Renal pelvis (tissue), 12 donors: ENCODE measurements around the gene SLC25A15. TPM values are rescaled to one million over a fixed set of nuclear protein-coding genes. Genes with fewer than 3 reads are reported as not detected.

Source experiments
- DNase-seq: peaks from one replicate; pipeline ENCODE4 v3.0.0-alpha.2; 2013
- long read RNA-seq, 16 experiments: transcript quantifications; one replicate each; lab custom pipeline, GENCODE V29; 2026
- polyA plus RNA-seq, 3 donors: library from polyadenylated mRNA; unstranded; fragments of 120-200 nt; gene quantifications; one replicate each; pipeline ENCODE4 v1.2.1, GENCODE V29; 2013; ENCODE audit not compliant: insufficient read length in 3 of 3

SLC25A15 gene
- 10 to 100 TPM; 17.1 to 22.3 (median 18.9) TPM for polyA plus RNA-seq
- long read RNA-seq, donor 1, partial matches to known transcripts = 0 of 1 reads
- long read RNA-seq, donor 1, other reads (novel, unspliced or antisense) = 0 of 1 reads
- long read RNA-seq, donor 2, partial matches to known transcripts = 0 of 4 reads
- long read RNA-seq, donor 2, other reads (novel, unspliced or antisense) = 0 of 4 reads
- long read RNA-seq, donor 3, partial matches to known transcripts = 0 of 2 reads
- long read RNA-seq, donor 3, other reads (novel, unspliced or antisense) = 0 of 2 reads
- long read RNA-seq, donor 4 = 0 reads
- long read RNA-seq, donor 5, partial matches to known transcripts = 0 of 1 reads
- long read RNA-seq, donor 5, other reads (novel, unspliced or antisense) = 0 of 1 reads
- long read RNA-seq, donor 6, partial matches to known transcripts = 0 of 2 reads
- long read RNA-seq, donor 6, other reads (novel, unspliced or antisense) = 0 of 2 reads
- long read RNA-seq, donor 7, partial matches to known transcripts = 0 of 1 reads
- long read RNA-seq, donor 7, other reads (novel, unspliced or antisense) = 0 of 1 reads
- long read RNA-seq, donor 8, partial matches to known transcripts = 0 of 1 reads
- long read RNA-seq, donor 8, other reads (novel, unspliced or antisense) = 0 of 1 reads
- long read RNA-seq, donor 9, partial matches to known transcripts = 0 of 1 reads
- long read RNA-seq, donor 9, other reads (novel, unspliced or antisense) = 0 of 1 reads
- long read RNA-seq, donor 10, partial matches to known transcripts = 0 of 1 reads
- long read RNA-seq, donor 10, other reads (novel, unspliced or antisense) = 0 of 1 reads
- long read RNA-seq, donor 11 = 0 reads
- long read RNA-seq, donor 12, partial matches to known transcripts = 0 of 1 reads
- long read RNA-seq, donor 12, other reads (novel, unspliced or antisense) = 0 of 1 reads
- long read RNA-seq, donor 13 = 0 reads
- long read RNA-seq, donor 14 = 0 reads
- long read RNA-seq, donor 15, partial matches to known transcripts = 0 of 2 reads
- long read RNA-seq, donor 15, other reads (novel, unspliced or antisense) = 0 of 2 reads
- long read RNA-seq, donor 16 = 0 reads

- DNase-seq = peak; percentile 76
These were observed at the start of gene SLC25A15 for GRCh38 chr13:40789275-40790153. SLC25A15 (plus strand) TSS chr13:40789611; CDS start chr13:40793227, 3,616 bp downstream.

DNA sequence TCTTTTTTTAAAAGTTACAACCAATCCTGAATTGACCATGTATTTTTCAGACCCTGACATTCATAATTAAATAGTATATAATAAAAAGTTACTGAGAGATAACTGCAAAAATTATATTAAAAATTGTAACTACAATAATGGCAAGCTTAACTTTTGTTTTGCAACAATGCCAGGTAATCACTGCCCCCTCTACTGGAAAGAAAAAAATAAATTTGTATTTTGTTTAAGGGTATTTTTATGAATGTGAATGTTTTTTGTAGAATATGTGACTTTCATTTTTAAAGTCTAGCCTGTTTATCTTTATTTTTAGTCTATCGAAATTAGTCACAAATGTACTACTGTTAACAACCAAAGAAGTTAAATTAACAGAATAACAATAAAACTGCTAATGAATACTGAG is 40.1 kb upstream of the SLC25A15 start:
- no peak for DNase-seq

DNA sequence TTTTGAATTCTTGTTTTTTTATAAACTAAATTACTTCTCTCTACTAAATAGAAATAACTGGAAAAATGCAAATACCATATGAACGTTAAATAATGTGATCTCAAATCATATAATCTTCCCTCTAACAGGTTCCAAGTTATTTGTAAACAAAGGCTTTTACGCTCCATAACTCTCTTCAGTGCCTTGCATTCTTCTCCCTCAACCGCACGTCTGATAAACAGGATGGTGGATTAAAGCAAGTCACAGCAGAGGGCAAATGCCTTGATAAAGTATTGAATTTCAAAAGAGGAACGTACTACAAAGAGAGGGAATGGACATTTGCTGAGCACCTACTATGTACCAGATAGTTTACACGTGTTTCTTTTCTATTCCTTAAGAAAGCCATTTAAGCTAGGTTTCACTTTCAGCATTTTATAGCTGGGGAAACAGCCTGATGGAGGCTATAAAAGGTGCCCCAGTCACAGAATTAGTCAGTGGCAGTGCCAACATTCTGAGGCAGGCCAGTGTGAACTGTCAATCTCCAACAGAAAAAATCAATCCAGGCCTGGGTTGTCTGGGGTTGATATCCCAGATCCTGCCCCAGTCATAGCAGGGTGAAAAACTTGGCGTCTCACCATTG is 34.2 kb upstream of the SLC25A15 start:
- DNase-seq = no peak

DNA sequence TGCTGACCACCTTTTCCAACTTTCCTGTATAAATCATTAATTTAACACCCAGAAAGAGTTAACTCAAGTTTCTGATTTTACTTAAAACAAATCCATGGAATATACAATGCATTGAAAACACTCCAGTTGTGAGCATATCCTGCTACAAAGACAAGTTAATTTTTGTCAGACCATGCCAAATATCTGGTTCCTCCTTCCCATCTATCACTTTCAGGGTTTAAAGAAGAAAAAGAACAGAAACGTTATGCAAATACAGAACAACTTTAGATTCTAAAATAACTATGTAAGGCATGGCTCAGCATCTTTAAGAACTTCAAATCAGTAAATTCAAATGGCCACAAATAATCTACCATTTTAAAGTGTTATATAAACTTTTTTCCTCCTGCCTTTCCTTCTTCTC is 33.4 kb upstream of the SLC25A15 start:
- no peak for DNase-seq

GRCh38 chr13:40758811-40759210 is 30.6 kb upstream of the SLC25A15 start:
- no peak for DNase-seq

DNA sequence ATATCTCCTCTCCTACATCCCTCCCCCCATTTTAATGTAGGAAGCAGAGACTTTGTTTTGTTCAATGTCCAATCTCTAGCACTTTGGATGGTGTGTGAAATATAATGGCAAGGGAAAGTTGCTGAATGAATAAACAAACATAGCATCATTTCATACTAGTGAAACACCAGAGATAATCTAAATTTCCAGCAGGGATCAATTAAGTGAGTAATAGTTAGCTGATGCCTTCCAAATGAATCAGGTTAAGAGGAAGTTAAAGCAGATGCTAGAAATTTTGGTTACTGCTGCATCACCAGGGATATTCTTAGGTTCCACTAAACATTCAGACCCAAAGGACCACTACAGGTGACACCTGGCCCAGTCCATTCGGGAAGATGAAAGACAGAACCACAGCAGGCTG is 26.6 kb upstream of the SLC25A15 start:
- DNase-seq = no peak

GRCh38 chr13:40764587-40765403 is 24.6 kb upstream of the SLC25A15 start:
- no peak for DNase-seq

- no peak for DNase-seq
These were observed 23.8 kb upstream of the SLC25A15 start for GRCh38 chr13:40765602-40766001.

DNA sequence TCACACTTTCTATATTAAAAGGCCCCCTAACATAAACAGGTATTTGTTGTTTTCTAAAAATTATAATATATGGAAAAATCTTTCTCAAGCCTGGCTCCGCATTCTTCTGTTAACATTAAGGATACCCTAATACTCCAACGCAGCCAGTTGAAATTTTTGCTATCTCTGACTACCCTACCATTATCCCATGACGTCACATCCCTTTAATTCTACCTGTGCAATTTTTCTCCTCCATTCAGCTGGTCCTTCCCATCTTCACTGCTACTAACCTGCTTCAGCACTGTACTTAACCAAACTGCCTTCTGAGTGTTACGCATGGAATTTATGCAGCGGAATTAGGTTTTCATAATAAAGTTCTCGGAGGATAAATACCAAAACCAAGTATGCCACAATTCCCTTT is 19.4 kb upstream of the SLC25A15 start:
- no peak for DNase-seq

- no peak for DNase-seq
These were observed 18.8 kb upstream of the SLC25A15 start for GRCh38 chr13:40770609-40770933.

GRCh38 chr13:40770934-40771618 is 18.3 kb upstream of the SLC25A15 start, which contains the start of gene MRPS31:
MRPS31 (minus strand) TSS chr13:40771190; CDS start chr13:40771136, 54 bp downstream.
- peak; percentile 94 for DNase-seq

DNA sequence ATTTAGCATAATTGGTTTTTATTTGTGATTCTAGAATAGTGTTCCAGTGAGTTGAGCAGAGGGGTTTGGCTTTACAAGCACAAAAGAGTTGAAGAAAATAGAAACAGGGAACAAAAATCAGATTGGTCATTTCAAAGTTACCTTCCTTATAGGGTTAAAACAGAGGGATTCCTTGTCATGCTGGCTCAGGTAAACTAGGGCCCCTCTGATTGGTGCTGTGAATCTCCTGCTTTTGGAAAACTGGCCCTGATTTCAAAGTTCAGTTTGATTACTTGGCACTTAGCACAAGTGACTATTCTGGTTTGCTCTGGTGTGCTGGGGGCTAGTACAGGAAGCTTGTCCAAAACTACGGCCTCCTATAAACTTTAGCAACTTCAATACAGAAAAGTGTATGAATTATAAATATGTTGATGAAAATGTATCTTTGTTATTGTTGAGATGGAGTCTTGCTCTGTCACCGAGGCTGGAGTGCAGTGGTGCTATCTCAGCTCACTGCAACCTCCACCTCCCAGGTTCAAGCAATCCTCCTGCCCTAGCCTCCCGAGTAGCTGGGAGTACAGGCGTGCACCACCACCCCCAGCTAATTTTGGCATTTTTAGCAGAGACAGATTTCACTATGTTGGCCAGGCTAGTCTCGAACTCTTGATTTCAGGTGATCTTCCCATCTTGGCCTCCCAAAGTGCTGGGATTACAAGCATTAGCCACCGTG is 16.5 kb upstream of the SLC25A15 start:
- no peak for DNase-seq

GRCh38 chr13:40774672-40775071 is 14.7 kb upstream of the SLC25A15 start:
- DNase-seq = no peak

DNA sequence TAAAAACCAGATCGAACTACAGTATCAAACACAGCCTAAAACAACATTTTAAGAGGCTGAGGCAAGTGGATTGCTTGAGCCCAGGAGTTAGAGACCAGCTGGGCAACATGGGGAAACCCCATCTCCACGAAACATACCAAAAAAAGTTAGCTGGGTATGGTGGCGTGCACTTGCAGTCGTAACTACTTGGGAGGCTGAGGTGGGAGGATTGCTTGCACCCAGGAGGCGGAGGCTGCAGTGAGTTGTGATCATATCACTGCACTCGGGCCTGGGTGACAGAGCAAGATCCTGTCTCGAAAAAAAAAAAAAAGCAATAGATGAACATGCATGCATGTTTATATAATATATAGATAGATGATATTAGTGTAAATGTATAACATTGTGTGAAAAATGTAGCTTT is 13.2 kb upstream of the SLC25A15 start:
- DNase-seq = no peak

GRCh38 chr13:40776681-40777165 is 12.7 kb upstream of the SLC25A15 start:
- DNase-seq = no peak

GRCh38 chr13:40777166-40777808 is 12.1 kb upstream of the SLC25A15 start:
- peak; percentile 40 for DNase-seq

- no peak for DNase-seq
These were observed 11.6 kb upstream of the SLC25A15 start for GRCh38 chr13:40777809-40778175.

GRCh38 chr13:40779049-40779448 is 10.4 kb upstream of the SLC25A15 start:
- DNase-seq = no peak
